ENCODE results near the gene GFM2. TPM values are rescaled to one million over a fixed set of nuclear protein-coding genes. Genes with fewer than 3 reads are reported as not detected.

The GFM2 gene
- total and polyA plus RNA-seq, 2 of the 13 experiments (the other 11 are each of a cell fraction or from before 2014, with no cell fraction given): 22.0 to 41.6 TPM

- TF ChIP-seq TCF7 (IDR thresholded peaks at IDR 0.05; ENCODE audit: low read depth) (peak; percentile 43; the same call in 1 of the 2 replicates), HNF1B (CRISPR knock-in tag; IDR thresholded peaks at IDR 0.05) (peak; percentile 90), PAX8 (CRISPR knock-in tag; IDR thresholded peaks at IDR 0.05; ENCODE audit: borderline replicate concordance) (no peak), KLF11 (CRISPR knock-in tag; IDR thresholded peaks at IDR 0.05) (0 out of 2 replicates have a peak, but pooled peaks have one; percentile 58), ZNF263 (CRISPR knock-in tag; IDR thresholded peaks at IDR 0.05) (no peak; the same call in 1 of the 2 replicates), MAF1 (CRISPR knock-in tag; IDR thresholded peaks at IDR 0.05; ENCODE audit: borderline replicate concordance) (peak; percentile 91; the same call in 1 of the 2 replicates), TARDBP (CRISPR knock-in tag; IDR thresholded peaks at IDR 0.05) (peak; percentile 97), ZNF235 (CRISPR knock-in tag; IDR thresholded peaks at IDR 0.05; ENCODE audit: borderline replicate concordance) (peak; percentile 75; the same call in 1 of the 2 replicates), ZNF484 (CRISPR knock-in tag; IDR thresholded peaks at IDR 0.05; ENCODE audit: borderline replicate concordance, low read depth) (peak; percentile 68; the same call in 1 of the 2 replicates), FOXJ3 (CRISPR knock-in tag; IDR thresholded peaks at IDR 0.05; ENCODE audit: borderline replicate concordance) (peak; percentile 59; the same call in 1 of the 2 replicates), ZNF552 (CRISPR knock-in tag; IDR thresholded peaks at IDR 0.05; ENCODE audit: borderline replicate concordance) (peak; percentile 23; the same call in 1 of the 2 replicates), SSRP1 (CRISPR knock-in tag; IDR thresholded peaks at IDR 0.05) (0 out of 2 replicates have a peak, but pooled peaks have one; percentile 53), ZSCAN30 (CRISPR knock-in tag; IDR thresholded peaks at IDR 0.05) (no peak), ZNF414 (CRISPR knock-in tag; IDR thresholded peaks at IDR 0.05) (0 out of 2 replicates have a peak, but pooled peaks have one; percentile 67), ZNF761 (CRISPR knock-in tag; conservative IDR thresholded peaks at IDR 0.05) (no peak), TFAP4 (IDR thresholded peaks at IDR 0.05; ENCODE audit: borderline replicate concordance, low read depth) (peak; percentile 53; the same call in 1 of the 2 replicates), ZMYM2 (CRISPR knock-in tag; IDR thresholded peaks at IDR 0.05) (no peak), DPF2 (CRISPR knock-in tag; IDR thresholded peaks at IDR 0.05; ENCODE audit: borderline replicate concordance, low read depth) (no peak), SALL1 (CRISPR knock-in tag; IDR thresholded peaks at IDR 0.05) (peak; percentile 93), ZNF569 (CRISPR knock-in tag; IDR thresholded peaks at IDR 0.05; ENCODE audit: borderline replicate concordance) (no peak), KLF6 (CRISPR knock-in tag; IDR thresholded peaks at IDR 0.05) (peak; percentile 86; the same call in 1 of the 2 replicates), TBX3 (IDR thresholded peaks at IDR 0.05; ENCODE audit: borderline replicate concordance) (peak; percentile 50; the same call in 1 of the 2 replicates), CREB1 (IDR thresholded peaks at IDR 0.05) (peak; percentile 53; the same call in 1 of the 2 replicates), CREB1 (CRISPR knock-in tag; IDR thresholded peaks at IDR 0.05) (peak; percentile 67; the same call in 1 of the 2 replicates)
- TF ChIP-seq, protein P1, sequence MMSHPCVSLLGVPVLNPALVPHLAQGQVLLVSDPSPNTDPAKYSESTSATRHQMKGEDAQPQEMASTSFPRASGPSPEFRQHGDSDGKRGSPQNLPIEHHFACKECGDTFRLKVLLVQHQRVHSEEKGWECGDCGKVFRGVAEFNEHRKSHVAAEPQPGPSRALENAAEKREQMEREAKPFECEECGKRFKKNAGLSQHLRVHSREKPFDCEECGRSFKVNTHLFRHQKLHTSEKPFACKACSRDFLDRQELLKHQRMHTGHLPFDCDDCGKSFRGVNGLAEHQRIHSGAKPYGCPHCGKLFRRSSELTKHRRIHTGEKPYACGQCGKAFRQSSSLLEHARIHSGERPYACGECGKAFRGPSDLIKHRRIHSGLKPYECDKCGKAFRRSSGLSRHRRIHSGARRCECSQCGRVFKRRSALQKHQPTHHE (CRISPR knock-in tag; IDR thresholded peaks at IDR 0.05; ENCODE audit: borderline replicate concordance): peak; percentile 60; the same call in 1 of the 2 replicates
Observed at GRCh38 chr5:74766849-74767578, at the start of gene GFM2, which contains the start of gene NSA2 (continued).
